Loucy (cell line): ENCODE results near the gene DBN1.

Source experiments
- EZH2phosphoT487 ChIP-seq: fragments of 200-600 bp; IDR thresholded peaks from 2 replicates; pipeline ENCODE4 v1.6.1; 2018; ENCODE audit warnings: antibody characterized with exemption, mild to moderate bottlenecking, moderate library complexity, borderline replicate concordance
- TF ChIP-seq, protein P1 (sequence below): fragments of 200-600 bp; sonication (generic); conservative IDR thresholded peaks from 2 replicates; pipeline ENCODE4 v1.5.1; 2014; ENCODE audit warnings: mild to moderate bottlenecking, antibody characterized with exemption, low read length

DNA sequence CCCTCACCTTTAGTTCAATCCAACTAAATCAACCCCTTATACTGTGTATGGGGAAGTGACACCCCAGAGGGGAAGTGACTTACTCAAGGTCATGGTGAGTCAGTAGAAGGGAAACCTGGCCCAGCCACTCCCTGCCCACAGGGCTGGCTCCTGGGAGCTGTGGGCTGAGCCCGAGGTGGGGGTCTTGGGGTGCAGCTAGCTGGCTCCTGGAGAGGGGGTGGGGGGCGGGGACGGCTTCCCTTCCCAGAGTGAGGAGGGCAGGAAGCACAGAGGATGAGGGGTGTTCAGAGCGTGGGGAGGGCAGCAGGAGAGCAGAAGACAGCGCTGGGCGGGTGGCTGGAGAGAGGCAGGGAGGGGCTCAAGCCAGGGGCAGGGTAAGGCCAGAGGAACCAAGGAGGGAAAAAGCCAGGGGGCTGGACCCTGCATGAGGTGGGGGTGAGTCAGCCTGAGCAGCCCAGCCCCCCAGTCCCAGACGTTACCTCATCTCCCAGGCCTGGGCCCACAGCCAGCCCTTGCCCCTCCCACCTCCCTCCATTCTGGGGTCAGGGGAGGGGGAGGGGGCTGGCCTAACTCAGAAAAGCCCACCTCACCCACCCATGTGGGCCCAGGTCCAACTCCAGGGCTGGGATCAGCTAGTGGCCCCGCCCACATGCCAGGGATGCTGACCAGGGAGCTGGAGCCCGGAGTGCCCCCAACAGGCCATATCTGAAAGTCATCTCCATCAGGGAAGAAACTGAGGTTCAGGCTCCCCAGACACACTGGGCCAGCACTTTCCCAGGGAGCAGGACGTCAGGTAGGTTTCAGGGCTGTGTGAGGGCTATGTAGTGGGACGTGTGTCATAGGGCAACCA is 21.1 kb upstream of the DBN1 start:
- TF ChIP-seq, protein P1, sequence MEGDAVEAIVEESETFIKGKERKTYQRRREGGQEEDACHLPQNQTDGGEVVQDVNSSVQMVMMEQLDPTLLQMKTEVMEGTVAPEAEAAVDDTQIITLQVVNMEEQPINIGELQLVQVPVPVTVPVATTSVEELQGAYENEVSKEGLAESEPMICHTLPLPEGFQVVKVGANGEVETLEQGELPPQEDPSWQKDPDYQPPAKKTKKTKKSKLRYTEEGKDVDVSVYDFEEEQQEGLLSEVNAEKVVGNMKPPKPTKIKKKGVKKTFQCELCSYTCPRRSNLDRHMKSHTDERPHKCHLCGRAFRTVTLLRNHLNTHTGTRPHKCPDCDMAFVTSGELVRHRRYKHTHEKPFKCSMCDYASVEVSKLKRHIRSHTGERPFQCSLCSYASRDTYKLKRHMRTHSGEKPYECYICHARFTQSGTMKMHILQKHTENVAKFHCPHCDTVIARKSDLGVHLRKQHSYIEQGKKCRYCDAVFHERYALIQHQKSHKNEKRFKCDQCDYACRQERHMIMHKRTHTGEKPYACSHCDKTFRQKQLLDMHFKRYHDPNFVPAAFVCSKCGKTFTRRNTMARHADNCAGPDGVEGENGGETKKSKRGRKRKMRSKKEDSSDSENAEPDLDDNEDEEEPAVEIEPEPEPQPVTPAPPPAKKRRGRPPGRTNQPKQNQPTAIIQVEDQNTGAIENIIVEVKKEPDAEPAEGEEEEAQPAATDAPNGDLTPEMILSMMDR: peak; percentile 35; the same call in 1 of the 2 replicates
- no peak for TF ChIP-seq EZH2phosphoT487
